Activated T-helper 1 cell treated with anti-CD3 and anti-CD28 coated beads, Interleukin-12 subunit alpha, Interleukin-12 subunit beta, Interleukin-2, Interleukin-4 antibody, amounts not matched to agents 30 ng/mL and 10 ng/mL and 1 ng/mL, durations not matched to agents 14 hours and 24 hours and 36 hours (primary cell): ENCODE measurements around the gene GALNT10. TPM values are rescaled to one million over a fixed set of nuclear protein-coding genes. Genes with fewer than 3 reads are reported as not detected.
A peak's percentile ranks its signal among the peaks of the same experiment; 100 is the strongest.

Experiments used
- DNase-seq: peaks from one replicate; pipeline ENCODE4 v3.0.0; 2021; ENCODE audit warnings: low spot score
- H3K27ac Mint-ChIP-seq: one replicate; pipeline ENCODE4 v1.8.0; 2021; ENCODE audit warnings: mild to moderate bottlenecking, mixed read lengths
- H3K27me3 Mint-ChIP-seq: one replicate; pipeline ENCODE4 v1.8.0; 2022; ENCODE audit warnings: mild to moderate bottlenecking, moderate library complexity, mixed read lengths; ENCODE audit not compliant: insufficient read depth
- H3K36me3 Mint-ChIP-seq: one replicate; pipeline ENCODE4 v1.8.0; 2021; ENCODE audit warnings: low read depth, mixed read lengths
- H3K4me1 Mint-ChIP-seq: one replicate; pipeline ENCODE4 v1.8.0; 2021; ENCODE audit warnings: low read depth, mixed read lengths
- H3K4me3 Mint-ChIP-seq: one replicate; pipeline ENCODE4 v1.8.0; 2021; ENCODE audit warnings: mild to moderate bottlenecking, moderate library complexity, mixed read lengths
- H3K9me3 Mint-ChIP-seq: one replicate; pipeline ENCODE4 v1.8.0; 2021; ENCODE audit warnings: mixed read lengths
- intact Hi-C: fragments of 100-400 bp; cut with micrococcal nuclease; formaldehyde crosslinking; loops from one replicate; pipeline ENCODE4 v1.15.1; 2024
- total RNA-seq: library from RNA; stranded (reverse); gene quantifications from 2 replicates; pipeline ENCODE4 v1.2.3, GENCODE V29; 2022

Gene GALNT10
- total RNA-seq, 1 donor from 2014 or later, result 55.6 TPM

GRCh38 chr5:154164249-154164581, 26.3 kb upstream of the GALNT10 start:
- Mint-ChIP-seq H3K27me3 (peaks cover 46% of the 10 kb centered on the region), H3K4me1 (no peaks in the 10 kb centered on the region), H3K36me3 (no peaks in the 10 kb centered on the region), H3K4me3 (no peak overlapping the region), H3K27ac (no peak overlapping the region), H3K9me3 (no peaks in the 10 kb centered on the region)
- intact Hi-C loops, result no loop called here
- DNase-seq, result no peak

- no peak overlapping the region for H3K4me3 Mint-ChIP-seq
- H3K9me3 Mint-ChIP-seq, result no peaks in the 10 kb centered on the region
- intact Hi-C loops, result no loop called here
- DNase-seq, result no peak
- H3K27me3 Mint-ChIP-seq, result peaks cover 42% of the 10 kb centered on the region
- no peak overlapping the region for H3K27ac Mint-ChIP-seq
- no peaks in the 10 kb centered on the region for H3K36me3 Mint-ChIP-seq
- H3K4me1 Mint-ChIP-seq, result no peaks in the 10 kb centered on the region
Measured at GRCh38 chr5:154165886-154166285, 24.6 kb upstream of the GALNT10 start.

GRCh38 chr5:154166901-154167791, 23.4 kb upstream of the GALNT10 start:
- no peak for DNase-seq
- Mint-ChIP-seq H3K4me1 (no peaks in the 10 kb centered on the region), H3K27me3 (peaks cover 34% of the 10 kb centered on the region), H3K36me3 (no peaks in the 10 kb centered on the region), H3K27ac (no peak overlapping the region), H3K9me3 (no peaks in the 10 kb centered on the region), H3K4me3 (no peak overlapping the region)
- intact Hi-C loops, result no loop called here

GRCh38 chr5:154168395-154168794, 22.1 kb upstream of the GALNT10 start:
- no peak overlapping the region for H3K4me3 Mint-ChIP-seq
- peaks cover 4% of the 10 kb centered on the region for H3K4me1 Mint-ChIP-seq
- DNase-seq, result no peak
- no peaks in the 10 kb centered on the region for H3K36me3 Mint-ChIP-seq
- H3K27me3 Mint-ChIP-seq, result peaks cover 26% of the 10 kb centered on the region
- no peaks in the 10 kb centered on the region for H3K9me3 Mint-ChIP-seq
- intact Hi-C loops, result no loop called here
- no peak overlapping the region for H3K27ac Mint-ChIP-seq

GRCh38 chr5:154172785-154173184, 17.7 kb upstream of the GALNT10 start:
- Mint-ChIP-seq H3K27me3 (no peaks in the 10 kb centered on the region), H3K4me1 (peaks cover 16% of the 10 kb centered on the region), H3K4me3 (no peak overlapping the region), H3K36me3 (no peaks in the 10 kb centered on the region), H3K9me3 (no peaks in the 10 kb centered on the region), H3K27ac (no peak overlapping the region)
- intact Hi-C loops, result no loop called here
- no peak for DNase-seq

GRCh38 chr5:154174091-154174490, 16.4 kb upstream of the GALNT10 start:
- Mint-ChIP-seq H3K9me3 (no peaks in the 10 kb centered on the region), H3K36me3 (no peaks in the 10 kb centered on the region), H3K4me3 (no peak overlapping the region), H3K4me1 (peaks cover 16% of the 10 kb centered on the region), H3K27me3 (peaks cover 6% of the 10 kb centered on the region), H3K27ac (no peak overlapping the region)
- intact Hi-C loops, result no loop called here
- no peak for DNase-seq

- Mint-ChIP-seq H3K4me3 (no peak overlapping the region), H3K4me1 (peaks cover 29% of the 10 kb centered on the region), H3K27me3 (peaks cover 8% of the 10 kb centered on the region), H3K27ac (no peak overlapping the region), H3K36me3 (no peaks in the 10 kb centered on the region), H3K9me3 (no peaks in the 10 kb centered on the region)
- intact Hi-C loops, result no loop called here
- DNase-seq, result no peak
Measured at GRCh38 chr5:154176181-154176580, 14.4 kb upstream of the GALNT10 start.

- peaks cover 39% of the 10 kb centered on the region for H3K4me1 Mint-ChIP-seq
- H3K9me3 Mint-ChIP-seq, result no peaks in the 10 kb centered on the region
- peaks cover 8% of the 10 kb centered on the region for H3K27me3 Mint-ChIP-seq
- DNase-seq, result no peak
- no peak overlapping the region for H3K27ac Mint-ChIP-seq
- H3K36me3 Mint-ChIP-seq, result no peaks in the 10 kb centered on the region
- intact Hi-C loops, result no loop called here
- H3K4me3 Mint-ChIP-seq, result no peak overlapping the region
Measured at GRCh38 chr5:154178661-154179060, 11.9 kb upstream of the GALNT10 start.

GRCh38 chr5:154179846-154180710, 10.5 kb upstream of the GALNT10 start:
- H3K36me3 Mint-ChIP-seq, result no peaks in the 10 kb centered on the region
- H3K4me3 Mint-ChIP-seq, result no peak overlapping the region
- intact Hi-C loops, result loop anchor here (1.0 to 2.0 kb wide), 4 partner anchors 57 to 225 kb away; no protein-coding TSS in a partner anchor
- H3K27me3 Mint-ChIP-seq, result peaks cover 8% of the 10 kb centered on the region
- no peaks in the 10 kb centered on the region for H3K9me3 Mint-ChIP-seq
- H3K4me1 Mint-ChIP-seq, result peaks cover 38% of the 10 kb centered on the region
- no peak overlapping the region for H3K27ac Mint-ChIP-seq
- peak; percentile 25 for DNase-seq

- Mint-ChIP-seq H3K4me1 (peaks cover 38% of the 10 kb centered on the region), H3K4me3 (no peak overlapping the region), H3K27me3 (peaks cover 11% of the 10 kb centered on the region), H3K36me3 (no peaks in the 10 kb centered on the region), H3K27ac (no peak overlapping the region), H3K9me3 (no peaks in the 10 kb centered on the region)
- intact Hi-C loops, result loop anchor here (2.0 kb wide), 1 partner anchor 56 kb away; no protein-coding TSS in a partner anchor
- no peak for DNase-seq
Measured at GRCh38 chr5:154181161-154181560, 9.4 kb upstream of the GALNT10 start.

- H3K4me1 Mint-ChIP-seq, result peaks cover 48% of the 10 kb centered on the region
- H3K9me3 Mint-ChIP-seq, result no peaks in the 10 kb centered on the region
- H3K27ac Mint-ChIP-seq, result peak overlapping the region; percentile 85
- intact Hi-C loops, result no loop called here
- peak overlapping the region; percentile 87 for H3K4me3 Mint-ChIP-seq
- peaks cover 3% of the 10 kb centered on the region for H3K27me3 Mint-ChIP-seq
- no peak for DNase-seq
- peaks cover 18% of the 10 kb centered on the region for H3K36me3 Mint-ChIP-seq
Measured at GRCh38 chr5:154189256-154189818, 1.2 kb upstream of the GALNT10 start.

GRCh38 chr5:154189819-154190594, 526 bp upstream of the GALNT10 start:
- peaks cover 3% of the 10 kb centered on the region for H3K27me3 Mint-ChIP-seq
- H3K9me3 Mint-ChIP-seq, result no peaks in the 10 kb centered on the region
- DNase-seq, result peak; percentile 77
- intact Hi-C loops, result loop anchor here (1.0 to 10.0 kb wide), 8 partner anchors 8 to 755 kb away; partner anchors contain the start of genes LARP1, MRPL22 and SAP30L
- H3K4me1 Mint-ChIP-seq, result peaks cover 54% of the 10 kb centered on the region
- peak overlapping the region; percentile 87 for H3K4me3 Mint-ChIP-seq
- H3K36me3 Mint-ChIP-seq, result peaks cover 19% of the 10 kb centered on the region
- H3K27ac Mint-ChIP-seq, result peak overlapping the region; percentile 85
